Karpas-422 (cell line): ENCODE data around the gene SEMA3G. TPM values are rescaled to one million over a fixed set of nuclear protein-coding genes. Genes with fewer than 3 reads are reported as not detected.

ENCODE experiments used
- DNase-seq: peaks from one replicate; pipeline ENCODE4 v3.0.0-alpha.2; 2015
- H2AFZ ChIP-seq: fragments of 200-600 bp; sonication (generic); 2 replicates; pipeline ENCODE4 v1.6.1; 2014; ENCODE audit warnings: antibody characterized with exemption, low read length, mixed read lengths
- H3K27ac ChIP-seq: fragments of 200-600 bp; sonication (generic); 2 replicates; pipeline ENCODE4 v1.5.1; 2014; ENCODE audit warnings: mild to moderate bottlenecking, low read length, moderate library complexity
- H3K27me3 ChIP-seq: fragments of 200-600 bp; sonication (generic); 2 replicates; pipeline ENCODE4 v1.6.1; 2014; ENCODE audit warnings: low read length, mixed read lengths
- H3K36me3 ChIP-seq: fragments of 200-600 bp; sonication (generic); 2 replicates; pipeline ENCODE4 v1.6.1; 2014; ENCODE audit warnings: low read length, mixed read lengths; ENCODE audit not compliant: insufficient read depth
- H3K4me1 ChIP-seq: fragments of 200-600 bp; sonication (generic); 2 replicates; pipeline ENCODE4 v1.6.1; 2014; ENCODE audit warnings: mild to moderate bottlenecking, low read length, mixed read lengths
- H3K4me2 ChIP-seq: fragments of 200-600 bp; sonication (generic); 2 replicates; pipeline ENCODE4 v1.6.1; 2014; ENCODE audit warnings: low read length, low read depth, mild to moderate bottlenecking; ENCODE audit not compliant: poor library complexity, severe bottlenecking
- H3K4me3 ChIP-seq: fragments of 200-600 bp; sonication (generic); 2 replicates; pipeline ENCODE4 v1.5.1; 2014; ENCODE audit warnings: mild to moderate bottlenecking, antibody characterized with exemption, low read length, mixed read lengths
- H3K79me2 ChIP-seq: fragments of 200-600 bp; sonication (generic); 2 replicates; pipeline ENCODE4 v1.6.1; 2014; ENCODE audit warnings: mild to moderate bottlenecking, low read length, mixed read lengths
- H3K9ac ChIP-seq: fragments of 200-600 bp; sonication (generic); 2 replicates; pipeline ENCODE4 v1.6.0; 2014; ENCODE audit warnings: low read length
- H3K9me2 ChIP-seq: fragments of 200-600 bp; sonication (generic), shearing (Covaris generic); replicated peaks from 2 replicates; pipeline ENCODE4 v1.6.0; 2014; ENCODE audit warnings: mild to moderate bottlenecking, low read length, moderate library complexity; ENCODE audit not compliant: insufficient read depth
- H3K9me3 ChIP-seq: fragments of 300-700, 200-600 bp; sonication (generic); 2 replicates; pipeline ENCODE4 v1.6.1; 2014; ENCODE audit warnings: low read length, mixed read lengths
- H4K20me1 ChIP-seq: fragments of 200-600 bp; sonication (generic); 2 replicates; pipeline ENCODE4 v1.6.1; 2014; ENCODE audit warnings: mild to moderate bottlenecking, antibody characterized with exemption, low read length, low read depth; ENCODE audit not compliant: insufficient read depth
- total RNA-seq: library from RNA; depleted of rRNA; stranded (reverse); fragments of >200 nt; shearing (Covaris generic); gene quantifications from 2 replicates; pipeline ENCODE4 v1.2.3, GENCODE V29; 2014; ENCODE audit warnings: low replicate concordance

The SEMA3G gene
- total RNA-seq, 1 experiment from 2014 or later: not detected

DNA sequence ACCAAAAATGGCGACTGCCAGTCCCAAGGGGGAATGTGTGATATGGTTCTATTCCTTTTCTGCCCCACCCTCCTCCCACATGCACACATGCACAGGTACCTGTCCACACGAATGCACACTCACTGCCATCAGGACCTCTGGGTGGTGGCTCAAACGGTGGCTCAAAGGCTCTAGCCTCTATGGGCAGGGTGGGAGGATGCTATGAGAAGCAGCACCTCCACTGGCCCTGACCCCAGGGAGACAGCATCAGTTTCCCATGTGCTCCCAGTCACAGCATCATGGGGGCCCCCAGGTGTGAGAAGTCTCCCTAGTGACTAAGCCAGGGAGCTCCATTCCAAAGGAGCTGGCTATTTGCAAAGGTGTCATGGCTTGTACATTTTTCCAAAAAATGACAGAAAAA, 15.9 kb downstream of the SEMA3G start:
- no peaks in the 10 kb centered on the region for H3K9me3 ChIP-seq
- H3K36me3 ChIP-seq: no peaks in the 10 kb centered on the region
- H3K4me1 ChIP-seq: peaks cover 4% of the 10 kb centered on the region; the same call in 1 of the 2 replicates
- no peak overlapping the region for H3K27ac ChIP-seq
- no peak overlapping the region for H3K4me3 ChIP-seq
- no peak overlapping the region for H3K9ac ChIP-seq
- no peaks in the 10 kb centered on the region for H3K9me2 ChIP-seq
- H3K4me2 ChIP-seq: no peak overlapping the region
- no peaks in the 10 kb centered on the region; the same call in 1 of the 2 replicates for H4K20me1 ChIP-seq
- H3K79me2 ChIP-seq: no peaks in the 10 kb centered on the region
- no peak for DNase-seq
- no peaks in the 10 kb centered on the region; the same call in 1 of the 2 replicates for H3K27me3 ChIP-seq
- no peak overlapping the region for H2AFZ ChIP-seq

- Histone ChIP-seq H3K9ac (no peak overlapping the region), H3K36me3 (no peaks in the 10 kb centered on the region), H3K27ac (no peak overlapping the region), H4K20me1 (no peaks in the 10 kb centered on the region; the same call in 1 of the 2 replicates), H3K4me3 (no peak overlapping the region), H2AFZ (no peak overlapping the region), H3K27me3 (no peaks in the 10 kb centered on the region; the same call in 1 of the 2 replicates), H3K79me2 (no peaks in the 10 kb centered on the region), H3K9me3 (no peaks in the 10 kb centered on the region), H3K4me2 (no peak overlapping the region), H3K4me1 (peaks cover 4% of the 10 kb centered on the region; the same call in 1 of the 2 replicates), H3K9me2 (no peaks in the 10 kb centered on the region)
- peak; percentile 80 for DNase-seq
These were observed 16.5 kb downstream of the SEMA3G start for GRCh38 chr3:52428151-52429005.

- H2AFZ ChIP-seq: no peak overlapping the region
- H4K20me1 ChIP-seq: no peaks in the 10 kb centered on the region; the same call in 1 of the 2 replicates
- H3K9me2 ChIP-seq: no peaks in the 10 kb centered on the region
- H3K27ac ChIP-seq: no peak overlapping the region
- H3K79me2 ChIP-seq: no peaks in the 10 kb centered on the region
- H3K4me2 ChIP-seq: no peak overlapping the region
- H3K27me3 ChIP-seq: no peaks in the 10 kb centered on the region; the same call in 1 of the 2 replicates
- H3K4me3 ChIP-seq: no peak overlapping the region
- H3K9ac ChIP-seq: no peak overlapping the region
- no peak for DNase-seq
- no peaks in the 10 kb centered on the region for H3K9me3 ChIP-seq
- H3K4me1 ChIP-seq: no peaks in the 10 kb centered on the region
- no peaks in the 10 kb centered on the region for H3K36me3 ChIP-seq
These were observed 21.7 kb downstream of the SEMA3G start for GRCh38 chr3:52423173-52423572.

- Histone ChIP-seq H3K4me3 (no peak overlapping the region), H3K27ac (no peak overlapping the region), H2AFZ (no peak overlapping the region), H3K36me3 (no peaks in the 10 kb centered on the region), H3K4me1 (no peaks in the 10 kb centered on the region), H3K9me3 (no peaks in the 10 kb centered on the region), H3K4me2 (no peak overlapping the region), H3K9ac (no peak overlapping the region), H3K79me2 (no peaks in the 10 kb centered on the region), H3K27me3 (no peaks in the 10 kb centered on the region), H3K9me2 (no peaks in the 10 kb centered on the region), H4K20me1 (no peaks in the 10 kb centered on the region)
- no peak for DNase-seq
These were observed 22.2 kb downstream of the SEMA3G start for GRCh38 chr3:52422669-52423068.

DNA sequence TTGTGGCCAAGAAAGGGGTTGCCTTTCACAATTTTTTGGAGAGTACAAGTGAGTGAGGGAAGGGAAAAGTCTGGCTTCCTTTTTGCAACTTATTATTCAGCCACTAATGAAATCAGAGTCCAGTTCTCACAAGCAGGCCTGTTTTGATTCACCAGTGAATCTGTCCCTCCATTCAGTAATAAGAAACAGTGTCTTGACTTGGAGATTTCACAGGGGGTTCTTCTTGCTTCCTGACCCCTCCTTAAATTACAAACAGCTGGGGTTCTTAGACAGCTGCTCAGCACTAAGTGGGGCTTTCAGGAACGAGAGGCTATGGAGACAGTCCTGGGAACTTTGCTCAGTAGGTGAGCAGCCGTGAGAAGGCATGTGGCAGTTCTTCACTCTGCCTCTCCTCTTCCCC, 24.5 kb downstream of the SEMA3G start:
- no peak for DNase-seq
- H3K9me2 ChIP-seq: no peaks in the 10 kb centered on the region

DNA sequence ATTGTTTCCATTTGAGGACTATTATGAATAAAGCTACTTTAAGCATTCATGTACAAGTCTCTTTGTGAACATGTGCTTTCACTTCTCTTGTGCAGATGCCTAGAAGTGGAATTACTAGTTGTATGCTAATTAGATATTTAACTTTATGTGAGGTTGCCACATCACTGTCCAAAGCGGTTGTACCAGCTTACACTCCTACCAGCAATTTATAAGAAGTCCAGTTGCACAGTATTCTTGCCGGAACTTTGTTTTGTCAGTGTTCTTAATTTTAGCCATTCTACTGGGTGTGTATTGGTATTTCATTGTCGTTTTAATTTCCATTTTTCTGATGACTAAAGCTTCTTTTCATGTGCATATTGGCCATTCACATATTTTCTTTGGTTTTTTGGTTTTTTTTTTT, 29.1 kb downstream of the SEMA3G start:
- Histone ChIP-seq H3K9me2 (no peaks in the 10 kb centered on the region), H2AFZ (no peak overlapping the region), H3K27ac (no peak overlapping the region), H4K20me1 (no peaks in the 10 kb centered on the region), H3K4me3 (no peak overlapping the region), H3K9me3 (no peaks in the 10 kb centered on the region), H3K36me3 (no peaks in the 10 kb centered on the region), H3K4me1 (peaks cover 18% of the 10 kb centered on the region), H3K79me2 (0 out of 2 replicates have a peak, but pooled peaks cover 3% of the 10 kb centered on the region), H3K4me2 (no peak overlapping the region), H3K9ac (no peak overlapping the region), H3K27me3 (no peaks in the 10 kb centered on the region)
- no peak for DNase-seq

More for the DNA sequence above, 24.5 kb downstream of the SEMA3G start:
- Histone ChIP-seq H3K27ac (no peak overlapping the region), H3K9ac (no peak overlapping the region), H4K20me1 (no peaks in the 10 kb centered on the region), H3K36me3 (no peaks in the 10 kb centered on the region), H3K9me3 (no peaks in the 10 kb centered on the region), H3K4me2 (no peak overlapping the region), H2AFZ (no peak overlapping the region), H3K4me1 (no peaks in the 10 kb centered on the region), H3K4me3 (no peak overlapping the region), H3K79me2 (no peaks in the 10 kb centered on the region), H3K27me3 (no peaks in the 10 kb centered on the region)

DNA sequence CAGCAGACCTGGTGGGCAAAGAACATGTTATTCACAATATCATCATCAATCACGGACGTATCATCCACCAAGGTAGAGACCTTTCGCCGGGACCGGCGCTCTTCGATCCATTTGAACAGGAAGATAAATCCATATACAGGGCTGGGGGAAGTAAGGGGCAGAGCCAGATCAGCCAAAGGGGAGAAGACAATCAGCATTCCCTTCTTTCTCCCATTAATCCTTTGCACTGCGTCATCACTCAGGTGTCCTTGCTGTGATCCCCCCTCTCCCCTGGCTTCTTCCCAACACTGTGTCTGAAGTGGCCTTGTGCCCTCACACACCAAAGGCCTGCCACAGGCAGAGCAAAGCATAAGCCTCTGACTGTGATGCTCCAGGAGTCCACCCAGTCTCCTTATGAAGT, 36.4 kb downstream of the SEMA3G start:
- Histone ChIP-seq H3K4me1 (peaks cover 29% of the 10 kb centered on the region), H3K36me3 (peaks cover 13% of the 10 kb centered on the region; the same call in 1 of the 2 replicates), H3K9me3 (no peaks in the 10 kb centered on the region), H3K27me3 (no peaks in the 10 kb centered on the region), H3K9me2 (no peaks in the 10 kb centered on the region), H4K20me1 (0 out of 2 replicates have a peak, but pooled peaks cover 3% of the 10 kb centered on the region), H3K4me3 (peak overlapping the region; percentile 99; the same call in 1 of the 2 replicates), H3K4me2 (peak overlapping the region; percentile 95), H3K9ac (peak overlapping the region; percentile 98), H3K27ac (no peak overlapping the region), H2AFZ (no peak overlapping the region), H3K79me2 (peaks cover 23% of the 10 kb centered on the region)
- no peak for DNase-seq

DNA sequence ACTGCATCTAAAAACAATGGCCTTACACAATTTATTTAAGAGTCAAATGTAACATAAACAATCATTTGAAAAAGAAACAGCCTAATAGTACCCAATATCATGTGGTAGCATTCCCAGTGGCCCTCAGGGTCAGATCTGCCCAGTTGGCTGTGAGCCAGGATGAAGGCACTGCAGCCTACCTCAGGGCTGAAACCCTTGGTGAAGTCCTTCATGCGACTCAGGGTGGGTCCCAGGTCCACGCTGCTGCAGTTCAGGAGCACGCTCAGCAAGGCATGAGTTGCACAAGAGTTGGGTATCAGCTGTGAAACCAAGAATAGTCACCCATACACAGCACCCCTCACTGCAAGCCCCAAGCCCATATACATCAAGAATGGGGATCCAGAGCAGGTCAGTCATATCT, 37.1 kb downstream of the SEMA3G start:
- DNase-seq: no peak
- H3K4me3 ChIP-seq: no peak overlapping the region; the same call in 1 of the 2 replicates
- H3K9ac ChIP-seq: no peak overlapping the region
- H4K20me1 ChIP-seq: 0 out of 2 replicates have a peak, but pooled peaks cover 3% of the 10 kb centered on the region
- peaks cover 13% of the 10 kb centered on the region; the same call in 1 of the 2 replicates for H3K36me3 ChIP-seq
- H3K4me1 ChIP-seq: peaks cover 29% of the 10 kb centered on the region
- H3K9me2 ChIP-seq: no peaks in the 10 kb centered on the region
- no peaks in the 10 kb centered on the region for H3K27me3 ChIP-seq
- no peaks in the 10 kb centered on the region for H3K9me3 ChIP-seq
- no peak overlapping the region for H3K27ac ChIP-seq
- H3K79me2 ChIP-seq: peaks cover 23% of the 10 kb centered on the region
- H3K4me2 ChIP-seq: no peak overlapping the region
- H2AFZ ChIP-seq: no peak overlapping the region
